ENCODE measurements around the gene PPIC. TPM values are rescaled to one million over a fixed set of nuclear protein-coding genes. Genes with fewer than 3 reads are reported as not detected.
A peak's percentile ranks its signal among the peaks of the same experiment; 100 is the strongest.

The PPIC gene
- total RNA-seq, 1 donor, result 109 TPM

- Histone ChIP-seq H3K36me3 (ENCODE audit: insufficient read depth, low read length) (peaks cover 3% of the 10 kb centered on the region), H3K4me2 (ENCODE audit: insufficient read depth, low read length) (no peak overlapping the region), H3K27ac (ENCODE audit: low read depth, low read length) (no peak overlapping the region), H4K20me1 (ENCODE audit: insufficient read depth, low read length) (no peaks in the 10 kb centered on the region), H3K9me3 (ENCODE audit: low read depth, low read length) (no peaks in the 10 kb centered on the region), H3K79me2 (ENCODE audit: insufficient read depth, low read length) (no peaks in the 10 kb centered on the region), H2AFZ (ENCODE audit: low read length) (no peak overlapping the region), H3K27me3 (ENCODE audit: insufficient read depth, low read length) (no peaks in the 10 kb centered on the region), H3K4me3 (ENCODE audit: insufficient read depth, low read length) (no peak overlapping the region), H3K4me1 (ENCODE audit: insufficient read depth, low read length) (no peaks in the 10 kb centered on the region)
- no peak for DNase-seq (ENCODE audit: insufficient read length, low spot score, missing footprints)
- TF ChIP-seq CTCF (IDR thresholded peaks at IDR 0.05; ENCODE audit: extremely low read depth, low read depth, low read length), result no peak
These were observed 34.7 kb downstream of the PPIC start for GRCh38 chr5:123001808-123002207.

GRCh38 chr5:123000731-123001130, 35.8 kb downstream of the PPIC start:
- Histone ChIP-seq H3K4me2 (ENCODE audit: insufficient read depth, low read length) (no peak overlapping the region), H4K20me1 (ENCODE audit: insufficient read depth, low read length) (no peaks in the 10 kb centered on the region), H3K4me3 (ENCODE audit: insufficient read depth, low read length) (no peak overlapping the region), H3K79me2 (ENCODE audit: insufficient read depth, low read length) (no peaks in the 10 kb centered on the region), H3K36me3 (ENCODE audit: insufficient read depth, low read length) (peaks cover 3% of the 10 kb centered on the region), H3K27ac (ENCODE audit: low read depth, low read length) (no peak overlapping the region), H3K27me3 (ENCODE audit: insufficient read depth, low read length) (no peaks in the 10 kb centered on the region), H2AFZ (ENCODE audit: low read length) (no peak overlapping the region), H3K9me3 (ENCODE audit: low read depth, low read length) (no peaks in the 10 kb centered on the region), H3K4me1 (ENCODE audit: insufficient read depth, low read length) (no peaks in the 10 kb centered on the region)
- TF ChIP-seq CTCF (IDR thresholded peaks at IDR 0.05; ENCODE audit: extremely low read depth, low read depth, low read length), result no peak
- no peak for DNase-seq (ENCODE audit: insufficient read length, low spot score, missing footprints)

GRCh38 chr5:122999947-123000563, 36.5 kb downstream of the PPIC start:
- TF ChIP-seq CTCF (IDR thresholded peaks at IDR 0.05; ENCODE audit: extremely low read depth, low read depth, low read length), result peak; percentile 48
- Histone ChIP-seq H3K4me3 (ENCODE audit: insufficient read depth, low read length) (no peak overlapping the region), H3K79me2 (ENCODE audit: insufficient read depth, low read length) (no peaks in the 10 kb centered on the region), H3K27me3 (ENCODE audit: insufficient read depth, low read length) (no peaks in the 10 kb centered on the region), H3K4me1 (ENCODE audit: insufficient read depth, low read length) (no peaks in the 10 kb centered on the region), H3K4me2 (ENCODE audit: insufficient read depth, low read length) (no peak overlapping the region), H3K9me3 (ENCODE audit: low read depth, low read length) (no peaks in the 10 kb centered on the region), H4K20me1 (ENCODE audit: insufficient read depth, low read length) (no peaks in the 10 kb centered on the region), H3K36me3 (ENCODE audit: insufficient read depth, low read length) (peaks cover 3% of the 10 kb centered on the region), H3K27ac (ENCODE audit: low read depth, low read length) (no peak overlapping the region), H2AFZ (ENCODE audit: low read length) (no peak overlapping the region)
- DNase-seq (ENCODE audit: insufficient read length, low spot score, missing footprints), result no peak

- no peak overlapping the region for H3K4me3 ChIP-seq (ENCODE audit: insufficient read depth, low read length)
These were observed 39.2 kb downstream of the PPIC start for GRCh38 chr5:122997294-122997693.

More at GRCh38 chr5:122997294-122997693, 39.2 kb downstream of the PPIC start:
- Histone ChIP-seq H3K27me3 (ENCODE audit: insufficient read depth, low read length) (no peaks in the 10 kb centered on the region), H3K27ac (ENCODE audit: low read depth, low read length) (no peak overlapping the region), H4K20me1 (ENCODE audit: insufficient read depth, low read length) (no peaks in the 10 kb centered on the region), H3K79me2 (ENCODE audit: insufficient read depth, low read length) (no peaks in the 10 kb centered on the region), H3K4me1 (ENCODE audit: insufficient read depth, low read length) (no peaks in the 10 kb centered on the region), H3K36me3 (ENCODE audit: insufficient read depth, low read length) (peaks cover 3% of the 10 kb centered on the region), H2AFZ (ENCODE audit: low read length) (no peak overlapping the region), H3K9me3 (ENCODE audit: low read depth, low read length) (no peaks in the 10 kb centered on the region), H3K4me2 (ENCODE audit: insufficient read depth, low read length) (no peak overlapping the region)
- TF ChIP-seq CTCF (IDR thresholded peaks at IDR 0.05; ENCODE audit: extremely low read depth, low read depth, low read length), result no peak
- no peak for DNase-seq (ENCODE audit: insufficient read length, low spot score, missing footprints)
